Mesendoderm (in vitro differentiated cells): ENCODE measurements around the gene CADPS.

Experiments used
- DNase-seq: peaks from one replicate; pipeline ENCODE4 v3.0.0; 2013
- H2AK5ac ChIP-seq: 2 replicates; pipeline ENCODE4 v1.6.1; 2013; ENCODE audit warnings: low read length, inconsistent platforms
- H2BK120ac ChIP-seq: 2 replicates; pipeline ENCODE4 v1.6.1; 2013; ENCODE audit warnings: low read depth, mild to moderate bottlenecking, low read length, moderate library complexity, mixed read lengths
- H2BK15ac ChIP-seq: replicated peaks from 2 replicates; pipeline ENCODE4 v1.6.1; 2013; ENCODE audit warnings: low read depth, mild to moderate bottlenecking, moderate library complexity
- H2BK5ac ChIP-seq: 2 replicates; pipeline ENCODE4 v1.6.1; 2013; ENCODE audit warnings: low read length, inconsistent platforms
- H3K18ac ChIP-seq: 2 replicates; pipeline ENCODE4 v1.6.1; 2013; ENCODE audit warnings: mild to moderate bottlenecking, low read length, mixed read lengths
- H3K23ac ChIP-seq: one replicate; pipeline ENCODE4 v1.6.1; 2013; ENCODE audit warnings: low read length
- H3K27ac ChIP-seq: 2 replicates; pipeline ENCODE4 v1.5.1; 2013; ENCODE audit warnings: low read depth, mild to moderate bottlenecking, inconsistent platforms, low read length, moderate library complexity
- H3K27me3 ChIP-seq: 2 replicates; pipeline ENCODE4 v1.6.1; 2013; ENCODE audit warnings: low read length, control low read depth, mild to moderate bottlenecking, inconsistent platforms; ENCODE audit not compliant: insufficient read depth, poor library complexity
- H3K36me3 ChIP-seq: 2 replicates; pipeline ENCODE4 v1.6.1; 2013; ENCODE audit warnings: low read length, inconsistent platforms; ENCODE audit not compliant: control insufficient read depth, insufficient read depth
- H3K4ac ChIP-seq: one replicate; pipeline ENCODE4 v1.6.1; 2013; ENCODE audit warnings: low read depth, mild to moderate bottlenecking, low read length, moderate library complexity
- H3K4me1 ChIP-seq: 2 replicates; pipeline ENCODE4 v1.6.1; 2013; ENCODE audit warnings: low read depth, low read length, inconsistent platforms; ENCODE audit not compliant: control insufficient read depth
- H3K4me2 ChIP-seq: 2 replicates; pipeline ENCODE4 v1.6.1; 2013; ENCODE audit warnings: low read length
- H3K4me3 ChIP-seq: 2 replicates; pipeline ENCODE4 v1.5.1; 2013; ENCODE audit warnings: mild to moderate bottlenecking, low read length
- H3K56ac ChIP-seq: one replicate; pipeline ENCODE4 v1.6.1; 2013; ENCODE audit warnings: low read length
- H3K79me1 ChIP-seq: 2 replicates; pipeline ENCODE4 v1.6.1; 2013; ENCODE audit warnings: low read length, inconsistent platforms
- H3K79me2 ChIP-seq: 2 replicates; pipeline ENCODE4 v1.6.1; 2013; ENCODE audit warnings: mild to moderate bottlenecking, low read length; ENCODE audit not compliant: control insufficient read depth, insufficient read depth
- H3K9ac ChIP-seq: 2 replicates; pipeline ENCODE4 v1.6.1; 2013; ENCODE audit warnings: low read length, inconsistent platforms
- H4K5ac ChIP-seq: one replicate; pipeline ENCODE4 v1.6.1; 2013; ENCODE audit warnings: low read length
- H4K8ac ChIP-seq: one replicate; pipeline ENCODE4 v1.6.1; 2013; ENCODE audit warnings: low read depth, mild to moderate bottlenecking, control low read depth, low read length, moderate library complexity
- WGBS: extraction: QIAGEN DNeasy Blood & Tissue Kit; methylation state at CpG from one replicate; pipeline ENCODE4 v1.1.7; 2013; ENCODE audit warnings: low lambda C conversion rate, missing lambda C conversion rate; ENCODE audit not compliant: insufficient coverage; ENCODE audit errors: extremely low coverage; 5-methylcytosine and 5-hydroxymethylcytosine counted together

Gene CADPS

GRCh38 chr3:62882676-62883200 lies 7.5 kb upstream of the CADPS start:
- Histone ChIP-seq H3K4me3 (no peak overlapping the region), H3K9ac (no peak overlapping the region), H3K4ac (no peak overlapping the region), H2AK5ac (no peak overlapping the region), H3K79me2 (no peaks in the 10 kb centered on the region), H3K27ac (no peak overlapping the region), H2BK5ac (no peak overlapping the region), H3K4me2 (no peak overlapping the region), H4K5ac (no peak overlapping the region), H3K23ac (no peak overlapping the region), H3K18ac (no peak overlapping the region), H2BK15ac (no peak overlapping the region), H3K36me3 (no peaks in the 10 kb centered on the region), H3K79me1 (no peaks in the 10 kb centered on the region), H4K8ac (no peak overlapping the region), H3K27me3 (no peaks in the 10 kb centered on the region), H2BK120ac (no peak overlapping the region), H3K4me1 (no peaks in the 10 kb centered on the region), H3K56ac (no peak overlapping the region)
- no CpG with 5 or more reads among the region's 4 CpGs for WGBS
- DNase-seq: peak; percentile 23

- no peak overlapping the region for H2BK120ac ChIP-seq
- no peaks in the 10 kb centered on the region for H3K36me3 ChIP-seq
- no peak overlapping the region for H4K8ac ChIP-seq
- H4K5ac ChIP-seq: no peak overlapping the region
- H2BK15ac ChIP-seq: no peak overlapping the region
- H3K4ac ChIP-seq: no peak overlapping the region
- no CpG with 5 or more reads among the region's 17 CpGs for WGBS
- H3K9ac ChIP-seq: no peak overlapping the region
- no peak overlapping the region for H3K27ac ChIP-seq
- H3K56ac ChIP-seq: no peak overlapping the region
- H3K79me2 ChIP-seq: no peaks in the 10 kb centered on the region
- no peak overlapping the region for H2BK5ac ChIP-seq
- no peak overlapping the region for H3K18ac ChIP-seq
- H3K4me2 ChIP-seq: peak overlapping the region; percentile 94
- H3K27me3 ChIP-seq: no peaks in the 10 kb centered on the region
- DNase-seq: peak; percentile 90
- H3K23ac ChIP-seq: no peak overlapping the region
- no peak overlapping the region for H2AK5ac ChIP-seq
- peaks cover 5% of the 10 kb centered on the region for H3K4me1 ChIP-seq
- H3K79me1 ChIP-seq: no peaks in the 10 kb centered on the region
- no peak overlapping the region for H3K4me3 ChIP-seq
Measured at GRCh38 chr3:62876064-62876463, 848 bp upstream of the CADPS start.

GRCh38 chr3:62875558-62876002 lies 364 bp upstream of the CADPS start:
- H2BK5ac ChIP-seq: no peak overlapping the region
- H3K4ac ChIP-seq: no peak overlapping the region
- no peaks in the 10 kb centered on the region for H3K79me1 ChIP-seq
- WGBS: no CpG with 5 or more reads among the region's 18 CpGs
- no peak overlapping the region for H3K23ac ChIP-seq
- DNase-seq: no peak
- H3K79me2 ChIP-seq: no peaks in the 10 kb centered on the region
- H3K4me3 ChIP-seq: peak overlapping the region; percentile 67
- no peaks in the 10 kb centered on the region for H3K27me3 ChIP-seq
- no peak overlapping the region for H4K8ac ChIP-seq
- no peak overlapping the region for H3K27ac ChIP-seq
- no peak overlapping the region for H2BK120ac ChIP-seq
- no peak overlapping the region for H2BK15ac ChIP-seq
- no peak overlapping the region for H2AK5ac ChIP-seq
- H3K36me3 ChIP-seq: no peaks in the 10 kb centered on the region
- no peak overlapping the region for H4K5ac ChIP-seq
- H3K4me1 ChIP-seq: peaks cover 5% of the 10 kb centered on the region
- H3K9ac ChIP-seq: peak overlapping the region; percentile 62
- H3K56ac ChIP-seq: peak overlapping the region; percentile 87
- no peak overlapping the region for H3K18ac ChIP-seq
- H3K4me2 ChIP-seq: peak overlapping the region; percentile 94

- Histone ChIP-seq H2BK5ac (peak overlapping the region; percentile 74), H2AK5ac (no peak overlapping the region), H4K5ac (no peak overlapping the region), H3K4ac (no peak overlapping the region), H2BK15ac (no peak overlapping the region), H3K36me3 (no peaks in the 10 kb centered on the region), H3K27ac (peak overlapping the region; percentile 73), H4K8ac (no peak overlapping the region), H3K56ac (peak overlapping the region; percentile 93), H3K4me1 (peaks cover 5% of the 10 kb centered on the region), H3K27me3 (no peaks in the 10 kb centered on the region), H3K79me1 (no peaks in the 10 kb centered on the region), H3K9ac (peak overlapping the region; percentile 71), H2BK120ac (no peak overlapping the region), H3K18ac (peak overlapping the region; percentile 8), H3K23ac (peak overlapping the region; percentile 75), H3K4me3 (peak overlapping the region; percentile 49), H3K79me2 (no peaks in the 10 kb centered on the region), H3K4me2 (peak overlapping the region; percentile 91)
- DNase-seq: peak; percentile 93
- no CpG with 5 or more reads among the region's 77 CpGs for WGBS
Measured at GRCh38 chr3:62873761-62874710, 1.2 kb downstream of the CADPS start.

- no peak overlapping the region for H3K4me2 ChIP-seq
- H3K4ac ChIP-seq: no peak overlapping the region
- no peak overlapping the region for H2BK5ac ChIP-seq
- H3K56ac ChIP-seq: peak overlapping the region; percentile 69
- no peak for DNase-seq
- H3K79me2 ChIP-seq: no peaks in the 10 kb centered on the region
- H3K18ac ChIP-seq: no peak overlapping the region
- peaks cover 5% of the 10 kb centered on the region for H3K4me1 ChIP-seq
- no peak overlapping the region for H2AK5ac ChIP-seq
- no peaks in the 10 kb centered on the region for H3K79me1 ChIP-seq
- no peaks in the 10 kb centered on the region for H3K36me3 ChIP-seq
- peak overlapping the region; percentile 4 for H3K9ac ChIP-seq
- WGBS: no CpG with 5 or more reads among the region's 4 CpGs
- H4K5ac ChIP-seq: no peak overlapping the region
- H3K27me3 ChIP-seq: no peaks in the 10 kb centered on the region
- no peak overlapping the region for H3K27ac ChIP-seq
- H4K8ac ChIP-seq: no peak overlapping the region
- no peak overlapping the region for H3K23ac ChIP-seq
- H2BK15ac ChIP-seq: no peak overlapping the region
- no peak overlapping the region for H3K4me3 ChIP-seq
- no peak overlapping the region for H2BK120ac ChIP-seq
Measured at GRCh38 chr3:62873451-62873760, 1.8 kb downstream of the CADPS start.
